ENCODE data around the gene BRIP1.
"Not testable (repeated sequence)": the region's sequence is repeated elsewhere in the genome, so short reads cannot be mapped to it uniquely, and the experiment has no call there.

DNA sequence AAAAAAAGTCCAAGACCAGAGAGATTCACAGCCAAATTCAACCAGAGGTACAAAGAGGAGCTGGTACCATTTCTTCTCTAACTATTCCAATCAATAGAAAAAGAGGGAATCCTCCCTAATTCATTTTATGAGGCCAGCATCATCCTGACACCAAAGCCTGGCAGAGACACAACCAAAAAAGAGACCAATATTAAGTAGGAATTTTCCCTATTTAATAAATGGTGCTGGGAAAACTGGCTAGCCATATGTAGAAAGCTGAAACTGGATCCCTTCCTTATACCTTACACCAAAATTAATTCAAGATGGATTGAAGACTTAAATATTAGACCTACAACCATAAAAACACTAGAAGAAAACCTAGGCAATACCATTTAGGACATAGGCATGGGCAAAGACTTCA lies 186.8 kb downstream of the BRIP1 start:
- TF ChIP-seq, protein P1, sequence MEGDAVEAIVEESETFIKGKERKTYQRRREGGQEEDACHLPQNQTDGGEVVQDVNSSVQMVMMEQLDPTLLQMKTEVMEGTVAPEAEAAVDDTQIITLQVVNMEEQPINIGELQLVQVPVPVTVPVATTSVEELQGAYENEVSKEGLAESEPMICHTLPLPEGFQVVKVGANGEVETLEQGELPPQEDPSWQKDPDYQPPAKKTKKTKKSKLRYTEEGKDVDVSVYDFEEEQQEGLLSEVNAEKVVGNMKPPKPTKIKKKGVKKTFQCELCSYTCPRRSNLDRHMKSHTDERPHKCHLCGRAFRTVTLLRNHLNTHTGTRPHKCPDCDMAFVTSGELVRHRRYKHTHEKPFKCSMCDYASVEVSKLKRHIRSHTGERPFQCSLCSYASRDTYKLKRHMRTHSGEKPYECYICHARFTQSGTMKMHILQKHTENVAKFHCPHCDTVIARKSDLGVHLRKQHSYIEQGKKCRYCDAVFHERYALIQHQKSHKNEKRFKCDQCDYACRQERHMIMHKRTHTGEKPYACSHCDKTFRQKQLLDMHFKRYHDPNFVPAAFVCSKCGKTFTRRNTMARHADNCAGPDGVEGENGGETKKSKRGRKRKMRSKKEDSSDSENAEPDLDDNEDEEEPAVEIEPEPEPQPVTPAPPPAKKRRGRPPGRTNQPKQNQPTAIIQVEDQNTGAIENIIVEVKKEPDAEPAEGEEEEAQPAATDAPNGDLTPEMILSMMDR (IDR thresholded peaks at IDR 0.05 in 8 of 11, conservative IDR thresholded peaks at IDR 0.05 in 3 of 11): not testable (repeated sequence)
- TF ChIP-seq POLR2A (IDR thresholded peaks at IDR 0.05): not testable (repeated sequence)
